ENCODE measurements around the gene ZNF14.
"Not testable (repeated sequence)": the region's sequence is repeated elsewhere in the genome, so short reads cannot be mapped to it uniquely, and the experiment has no call there.

ZNF14 gene

DNA sequence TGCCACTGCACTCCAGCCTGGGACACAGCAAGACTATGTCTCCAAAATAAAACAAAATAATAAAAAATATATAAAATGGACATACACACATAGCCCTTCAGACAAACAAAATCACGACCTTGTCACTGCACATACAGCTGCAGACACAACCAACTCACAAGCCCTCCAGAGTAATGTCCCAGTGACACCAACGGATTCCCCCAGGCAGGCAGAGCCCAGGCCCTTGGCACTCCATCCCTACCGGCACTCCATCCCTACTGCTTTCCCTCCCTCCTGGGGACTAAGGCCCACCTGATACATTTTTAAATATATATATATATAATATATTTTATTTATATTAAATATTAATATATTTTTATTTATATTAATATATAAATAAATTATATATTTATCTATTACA is 45.8 kb downstream of the ZNF14 start:
- no peaks in the 10 kb centered on the region for H3K4me1 ChIP-seq (ENCODE audit: control insufficient read depth in 2 of 2, insufficient read depth in 2 of 2, low read length in 2 of 2)
- H3K27ac ChIP-seq (ENCODE audit: low read depth in 2 of 2, low read length in 2 of 2): no peak overlapping the region
- no peaks in the 10 kb centered on the region for H3K27me3 ChIP-seq (ENCODE audit: control insufficient read depth in 2 of 2, insufficient read depth in 2 of 2, low read length in 2 of 2)
- no peak overlapping the region for H3K4me3 ChIP-seq (ENCODE audit: low read length in 2 of 2)
- H3K9ac ChIP-seq (ENCODE audit: low read depth in 1 of 2, low read length in 2 of 2): no peak overlapping the region
- H3K36me3 ChIP-seq (ENCODE audit: control insufficient read depth in 2 of 2, insufficient read depth in 2 of 2, low read length in 2 of 2): no peaks in the 10 kb centered on the region
- H3K9me3 ChIP-seq (ENCODE audit: control insufficient read depth in 2 of 2, low read length in 2 of 2): peaks cover 0 to 2% of the 10 kb centered on the region in 2 donors

DNA sequence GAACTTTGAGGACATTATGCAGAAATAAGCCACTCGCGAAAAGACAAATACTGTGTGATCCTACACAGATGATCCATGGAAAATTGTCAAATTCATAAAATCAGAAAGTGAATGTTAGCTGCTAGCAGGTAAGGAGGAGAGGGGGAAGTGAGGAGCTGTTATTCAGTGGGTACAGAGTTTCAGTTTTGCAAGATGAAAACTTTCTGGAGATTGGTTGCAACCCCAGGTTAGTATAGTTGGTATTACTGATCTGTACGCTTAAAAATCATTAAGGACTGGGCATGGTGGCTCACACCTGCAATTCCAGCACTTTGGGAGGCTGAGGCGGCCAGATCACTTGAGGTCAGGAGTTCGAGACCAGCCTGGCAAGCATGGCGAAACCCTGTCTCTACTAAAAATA is 46.3 kb downstream of the ZNF14 start:
- Histone ChIP-seq H3K27me3 (ENCODE audit: control insufficient read depth in 2 of 2, insufficient read depth in 2 of 2, low read length in 2 of 2) (no peaks in the 10 kb centered on the region), H3K36me3 (ENCODE audit: control insufficient read depth in 2 of 2, insufficient read depth in 2 of 2, low read length in 2 of 2) (peaks cover 0 to under 1% of the 10 kb centered on the region in 2 donors), H3K4me1 (ENCODE audit: control insufficient read depth in 2 of 2, insufficient read depth in 2 of 2, low read length in 2 of 2) (no peaks in the 10 kb centered on the region), H3K4me3 (ENCODE audit: low read length in 2 of 2) (no peak overlapping the region), H3K9me3 (ENCODE audit: control insufficient read depth in 2 of 2, low read length in 2 of 2) (peaks cover 0 to 2% of the 10 kb centered on the region in 2 donors), H3K27ac (ENCODE audit: low read depth in 2 of 2, low read length in 2 of 2) (no peak overlapping the region), H3K9ac (ENCODE audit: low read depth in 1 of 2, low read length in 2 of 2) (no peak overlapping the region)

GRCh38 chr19:19686119-19686518 is 46.8 kb downstream of the ZNF14 start:
- H3K4me3 ChIP-seq (ENCODE audit: low read length in 2 of 2); H3K36me3 ChIP-seq (ENCODE audit: control insufficient read depth in 2 of 2, insufficient read depth in 2 of 2, low read length in 2 of 2); H3K4me1 ChIP-seq (ENCODE audit: control insufficient read depth in 2 of 2, insufficient read depth in 2 of 2, low read length in 2 of 2); H3K9me3 ChIP-seq (ENCODE audit: control insufficient read depth in 2 of 2, low read length in 2 of 2); H3K27ac ChIP-seq (ENCODE audit: low read depth in 2 of 2, low read length in 2 of 2); H3K9ac ChIP-seq (ENCODE audit: low read depth in 1 of 2, low read length in 2 of 2); H3K27me3 ChIP-seq (ENCODE audit: control insufficient read depth in 2 of 2, insufficient read depth in 2 of 2, low read length in 2 of 2): not testable (repeated sequence)

DNA sequence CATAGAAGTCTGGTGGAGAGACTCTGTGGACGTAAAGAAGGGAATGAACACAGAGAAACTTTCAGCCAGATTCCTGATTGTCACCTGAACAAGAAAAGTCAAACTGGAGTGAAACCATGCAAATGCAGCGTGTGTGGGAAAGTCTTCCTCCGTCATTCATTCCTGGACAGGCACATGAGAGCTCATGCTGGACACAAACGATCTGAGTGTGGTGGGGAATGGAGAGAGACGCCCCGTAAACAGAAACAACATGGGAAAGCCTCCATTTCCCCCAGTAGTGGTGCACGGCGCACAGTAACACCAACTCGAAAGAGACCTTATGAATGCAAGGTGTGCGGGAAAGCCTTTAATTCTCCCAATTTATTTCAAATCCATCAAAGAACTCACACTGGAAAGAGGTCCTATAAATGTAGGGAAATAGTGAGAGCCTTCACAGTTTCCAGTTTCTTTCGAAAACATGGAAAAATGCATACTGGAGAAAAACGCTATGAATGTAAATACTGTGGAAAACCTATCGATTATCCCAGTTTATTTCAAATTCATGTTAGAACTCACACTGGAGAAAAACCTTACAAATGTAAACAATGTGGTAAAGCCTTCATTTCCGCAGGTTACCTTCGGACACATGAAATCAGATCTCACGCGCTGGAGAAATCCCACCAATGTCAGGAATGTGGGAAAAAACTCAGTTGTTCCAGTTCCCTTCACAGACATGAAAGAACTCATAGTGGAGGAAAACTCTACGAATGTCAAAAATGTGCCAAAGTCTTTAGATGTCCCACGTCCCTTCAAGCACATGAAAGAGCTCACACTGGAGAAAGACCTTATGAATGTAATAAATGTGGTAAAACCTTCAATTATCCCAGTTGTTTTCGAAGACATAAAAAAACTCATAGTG is 53.5 kb downstream of the ZNF14 start:
- Histone ChIP-seq H3K4me1 (ENCODE audit: control insufficient read depth in 2 of 2, insufficient read depth in 2 of 2, low read length in 2 of 2) (no peaks in the 10 kb centered on the region), H3K9me3 (ENCODE audit: control insufficient read depth in 2 of 2, low read length in 2 of 2) (peaks cover 24 to 29% of the 10 kb centered on the region in 2 donors), H3K4me3 (ENCODE audit: low read length in 2 of 2) (peak overlapping the region in 1 of 2 donors; percentile 3), H3K27me3 (ENCODE audit: control insufficient read depth in 2 of 2, insufficient read depth in 2 of 2, low read length in 2 of 2) (no peaks in the 10 kb centered on the region), H3K36me3 (ENCODE audit: control insufficient read depth in 2 of 2, insufficient read depth in 2 of 2, low read length in 2 of 2) (peaks cover 39 to 43% of the 10 kb centered on the region in 2 donors), H3K9ac (ENCODE audit: low read depth in 1 of 2, low read length in 2 of 2) (no peak overlapping the region), H3K27ac (ENCODE audit: low read depth in 2 of 2, low read length in 2 of 2) (no peak overlapping the region)

DNA sequence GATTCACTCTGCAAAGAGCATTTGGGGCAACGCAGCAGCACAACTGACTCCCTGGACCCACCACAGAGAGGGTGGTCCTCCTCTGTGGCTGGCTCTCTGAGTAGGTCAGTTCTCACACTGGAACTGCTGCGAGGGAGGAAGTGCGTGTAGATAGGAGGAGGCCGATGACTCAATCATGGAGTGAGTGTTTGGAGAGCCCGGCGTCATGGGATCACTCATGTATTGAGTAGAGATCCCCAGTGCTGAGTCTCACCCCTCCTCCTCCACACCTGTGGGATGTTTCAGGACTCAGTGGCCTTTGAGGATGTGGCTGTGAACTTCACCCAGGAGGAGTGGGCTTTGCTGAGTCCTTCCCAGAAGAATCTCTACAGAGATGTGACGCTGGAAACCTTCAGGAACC is 55.3 kb downstream of the ZNF14 start:
- Histone ChIP-seq H3K4me3 (ENCODE audit: low read length in 2 of 2) (no peak overlapping the region), H3K36me3 (ENCODE audit: control insufficient read depth in 2 of 2, insufficient read depth in 2 of 2, low read length in 2 of 2) (peaks cover 39 to 50% of the 10 kb centered on the region in 2 donors)

DNA sequence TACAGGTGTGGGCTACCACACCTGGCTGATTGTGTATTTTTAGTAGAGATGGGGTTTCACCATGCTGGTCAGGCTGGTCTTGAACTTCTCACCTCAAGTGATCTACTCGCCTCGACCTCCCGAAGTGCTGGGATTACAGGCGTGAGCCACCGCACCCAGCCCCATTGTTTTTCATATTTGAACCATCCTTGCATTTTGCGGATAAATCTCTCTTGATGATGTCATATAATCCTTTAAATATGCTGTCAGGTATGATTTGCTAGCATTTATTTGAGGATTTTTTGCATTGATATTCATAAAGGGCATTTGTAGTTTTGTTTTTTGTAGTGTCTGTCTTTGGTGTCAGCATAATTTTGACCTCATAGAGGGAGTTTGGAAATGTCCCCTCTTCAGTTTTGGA is 58.6 kb downstream of the ZNF14 start:
- Histone ChIP-seq H3K27me3 (ENCODE audit: control insufficient read depth in 2 of 2, insufficient read depth in 2 of 2, low read length in 2 of 2) (no peaks in the 10 kb centered on the region), H3K9ac (ENCODE audit: low read depth in 1 of 2, low read length in 2 of 2) (no peak overlapping the region), H3K4me1 (ENCODE audit: control insufficient read depth in 2 of 2, insufficient read depth in 2 of 2, low read length in 2 of 2) (peaks cover 0 to 8% of the 10 kb centered on the region in 2 donors), H3K9me3 (ENCODE audit: control insufficient read depth in 2 of 2, low read length in 2 of 2) (peaks cover 15 to 22% of the 10 kb centered on the region in 2 donors), H3K4me3 (ENCODE audit: low read length in 2 of 2) (no peak overlapping the region), H3K27ac (ENCODE audit: low read depth in 2 of 2, low read length in 2 of 2) (no peak overlapping the region), H3K36me3 (ENCODE audit: control insufficient read depth in 2 of 2, insufficient read depth in 2 of 2, low read length in 2 of 2) (peaks cover 31 to 38% of the 10 kb centered on the region in 2 donors)

More for the DNA sequence above, 55.3 kb downstream of the ZNF14 start:
- H3K27me3 ChIP-seq (ENCODE audit: control insufficient read depth in 2 of 2, insufficient read depth in 2 of 2, low read length in 2 of 2): no peaks in the 10 kb centered on the region
- peaks cover 24 to 29% of the 10 kb centered on the region in 2 donors for H3K9me3 ChIP-seq (ENCODE audit: control insufficient read depth in 2 of 2, low read length in 2 of 2)
- no peak overlapping the region for H3K27ac ChIP-seq (ENCODE audit: low read depth in 2 of 2, low read length in 2 of 2)
- H3K4me1 ChIP-seq (ENCODE audit: control insufficient read depth in 2 of 2, insufficient read depth in 2 of 2, low read length in 2 of 2): no peaks in the 10 kb centered on the region
- no peak overlapping the region for H3K9ac ChIP-seq (ENCODE audit: low read depth in 1 of 2, low read length in 2 of 2)

DNA sequence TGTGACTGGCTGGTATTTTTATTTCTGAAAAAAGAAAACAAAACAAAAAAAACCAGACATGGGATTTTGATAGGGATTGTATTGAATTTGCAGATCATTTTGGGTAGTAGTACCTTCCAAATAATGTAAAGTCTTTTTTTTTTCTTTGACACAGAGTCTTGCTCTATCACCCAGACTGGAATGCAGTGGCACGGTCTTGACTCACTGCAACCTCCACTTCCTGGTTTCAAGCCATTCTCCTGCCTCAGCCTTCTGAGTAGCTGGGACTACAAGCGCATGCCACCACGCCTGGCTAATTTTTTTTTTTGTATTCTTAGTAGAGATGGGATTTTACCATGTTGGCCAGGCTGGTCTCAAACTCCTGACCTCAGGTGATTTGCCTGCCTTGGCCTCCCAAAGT is 60.1 kb downstream of the ZNF14 start:
- Histone ChIP-seq H3K4me1 (ENCODE audit: control insufficient read depth in 2 of 2, insufficient read depth in 2 of 2, low read length in 2 of 2) (peaks cover 0 to 8% of the 10 kb centered on the region in 2 donors), H3K27me3 (ENCODE audit: control insufficient read depth in 2 of 2, insufficient read depth in 2 of 2, low read length in 2 of 2) (no peaks in the 10 kb centered on the region), H3K9me3 (ENCODE audit: control insufficient read depth in 2 of 2, low read length in 2 of 2) (peaks cover 6 to 11% of the 10 kb centered on the region in 2 donors), H3K36me3 (ENCODE audit: control insufficient read depth in 2 of 2, insufficient read depth in 2 of 2, low read length in 2 of 2) (peaks cover 16 to 27% of the 10 kb centered on the region in 2 donors), H3K27ac (ENCODE audit: low read depth in 2 of 2, low read length in 2 of 2) (no peak overlapping the region), H3K9ac (ENCODE audit: low read depth in 1 of 2, low read length in 2 of 2) (no peak overlapping the region), H3K4me3 (ENCODE audit: low read length in 2 of 2) (no peak overlapping the region)

DNA sequence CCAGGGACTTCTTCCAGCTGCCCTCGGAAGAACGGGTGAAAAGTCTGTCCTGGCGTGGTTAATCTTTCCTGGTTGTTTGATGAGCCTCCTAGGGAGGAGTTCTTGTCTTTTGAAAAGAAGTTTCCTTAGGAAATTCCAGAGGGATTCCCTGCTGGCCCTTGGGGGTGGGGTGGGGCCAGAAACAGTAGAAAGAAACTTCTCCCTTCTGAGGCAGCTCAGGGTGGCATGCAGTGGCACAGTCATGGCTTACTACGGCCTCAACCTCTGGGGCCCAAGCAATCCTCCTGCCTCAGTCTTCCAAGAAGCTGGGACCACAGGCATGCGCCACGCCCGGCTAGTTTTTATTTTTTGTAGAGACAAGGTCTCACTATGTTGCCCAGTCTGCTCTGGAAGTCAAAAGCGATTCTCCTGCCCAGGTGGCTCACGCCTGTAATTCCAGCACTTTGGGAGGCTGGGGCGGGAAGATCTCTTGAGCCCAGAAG is 62.8 kb downstream of the ZNF14 start:
- no peak overlapping the region for H3K27ac ChIP-seq (ENCODE audit: low read depth in 2 of 2, low read length in 2 of 2)
- peak overlapping the region in 1 of 2 donors; percentile 95 for H3K9ac ChIP-seq (ENCODE audit: low read depth in 1 of 2, low read length in 2 of 2)
- peak overlapping the region; percentile 80 to 92 for H3K4me3 ChIP-seq (ENCODE audit: low read length in 2 of 2)
- peaks cover 0 to 10% of the 10 kb centered on the region in 2 donors for H3K36me3 ChIP-seq (ENCODE audit: control insufficient read depth in 2 of 2, insufficient read depth in 2 of 2, low read length in 2 of 2)
- no peaks in the 10 kb centered on the region for H3K9me3 ChIP-seq (ENCODE audit: control insufficient read depth in 2 of 2, low read length in 2 of 2)
- no peaks in the 10 kb centered on the region for H3K27me3 ChIP-seq (ENCODE audit: control insufficient read depth in 2 of 2, insufficient read depth in 2 of 2, low read length in 2 of 2)
- H3K4me1 ChIP-seq (ENCODE audit: control insufficient read depth in 2 of 2, insufficient read depth in 2 of 2, low read length in 2 of 2): peaks cover 0 to 8% of the 10 kb centered on the region in 2 donors

GRCh38 chr19:19668230-19669012 is 64.5 kb downstream of the ZNF14 start, which contains the start of gene ZNF101:
TSS of gene ZNF101 (plus strand) at chr19:19668839. CDS start at chr19:19668964, 125 bp downstream.
- Histone ChIP-seq H3K4me1 (ENCODE audit: control insufficient read depth in 2 of 2, insufficient read depth in 2 of 2, low read length in 2 of 2) (peaks cover 0 to 8% of the 10 kb centered on the region in 2 donors), H3K9me3 (ENCODE audit: control insufficient read depth in 2 of 2, low read length in 2 of 2) (no peaks in the 10 kb centered on the region), H3K4me3 (ENCODE audit: low read length in 2 of 2) (peak within 1 kb of the TSS; percentile 80 to 92), H3K27ac (ENCODE audit: low read depth in 2 of 2, low read length in 2 of 2) (peak within 1 kb of the TSS; percentile 88 to 90), H3K27me3 (ENCODE audit: control insufficient read depth in 2 of 2, insufficient read depth in 2 of 2, low read length in 2 of 2) (no peaks in the 10 kb centered on the region), H3K9ac (ENCODE audit: low read depth in 1 of 2, low read length in 2 of 2) (peak within 1 kb of the TSS; percentile 94 to 95), H3K36me3 (ENCODE audit: control insufficient read depth in 2 of 2, insufficient read depth in 2 of 2, low read length in 2 of 2) (peaks cover 0 to 5% of the 10 kb centered on the region in 2 donors)
